Measurements from ENCODE around the gene EEF1AKMT1.

EEF1AKMT1 gene

GRCh38 chr13:20709369-20709768 lies 64.4 kb downstream of the EEF1AKMT1 start:
- no peak for TF ChIP-seq CTCF (conservative IDR thresholded peaks at IDR 0.05; ENCODE audit: low read depth, low read length)
- no peak for DNase-seq (ENCODE audit: low read depth)

GRCh38 chr13:20708216-20708615 lies 65.5 kb downstream of the EEF1AKMT1 start:
- no peak overlapping the region for H3K4me3 ChIP-seq (ENCODE audit: low read depth, low read length)
- no peak for DNase-seq (ENCODE audit: low read depth)
- no peak for TF ChIP-seq CTCF (conservative IDR thresholded peaks at IDR 0.05; ENCODE audit: low read depth, low read length)

More at GRCh38 chr13:20709369-20709768, 64.4 kb downstream of the EEF1AKMT1 start:
- no peak overlapping the region for H3K4me3 ChIP-seq (ENCODE audit: low read depth, low read length)

- no peak for DNase-seq (ENCODE audit: low read depth)
- no peak for TF ChIP-seq CTCF (conservative IDR thresholded peaks at IDR 0.05; ENCODE audit: low read depth, low read length)
- H3K4me3 ChIP-seq (ENCODE audit: low read depth, low read length): no peak overlapping the region
Observed at GRCh38 chr13:20706661-20707060, 67.1 kb downstream of the EEF1AKMT1 start.

- no peak for TF ChIP-seq CTCF (conservative IDR thresholded peaks at IDR 0.05; ENCODE audit: low read depth, low read length)
- no peak for DNase-seq (ENCODE audit: low read depth)
Observed at GRCh38 chr13:20704459-20705069, 69.2 kb downstream of the EEF1AKMT1 start.

GRCh38 chr13:20703780-20704458 lies 69.8 kb downstream of the EEF1AKMT1 start:
- peak; percentile 84 for DNase-seq (ENCODE audit: low read depth)
- H3K4me3 ChIP-seq (ENCODE audit: low read depth, low read length): peak overlapping the region; percentile 67
- TF ChIP-seq CTCF (conservative IDR thresholded peaks at IDR 0.05; ENCODE audit: low read depth, low read length): peak; percentile 44

More at GRCh38 chr13:20704459-20705069, 69.2 kb downstream of the EEF1AKMT1 start:
- peak overlapping the region; percentile 67 for H3K4me3 ChIP-seq (ENCODE audit: low read depth, low read length)

- peak within 1 kb of the TSS; percentile 67 for H3K4me3 ChIP-seq (ENCODE audit: low read depth, low read length)
- TF ChIP-seq CTCF (conservative IDR thresholded peaks at IDR 0.05; ENCODE audit: low read depth, low read length): no peak
- no peak for DNase-seq (ENCODE audit: low read depth)
Observed at GRCh38 chr13:20702915-20703779, 70.6 kb downstream of the EEF1AKMT1 start, which contains the start of gene IL17D. Gene IL17D, plus strand, starts transcription at chr13:20703699. Its CDS starts 303 bp downstream, at chr13:20704002.
